Vagina (tissue), 2 donors: Measurements from ENCODE around the gene INTS15. TPM values are rescaled to one million over a fixed set of nuclear protein-coding genes. Genes with fewer than 3 reads are reported as not detected.

ENCODE experiments used
- DNase-seq, 2 donors: peaks; one replicate each; pipeline ENCODE4 v3.0.0-alpha.2; 2017; ENCODE audit errors: extremely low spot score in 2 of 2
- H3K27ac ChIP-seq: fragments of 200-600 bp; sonication (generic); one replicate; pipeline ENCODE4 v1.5.1; 2019
- H3K27me3 ChIP-seq: fragments of 200-600 bp; sonication (generic); one replicate; pipeline ENCODE4 v1.5.1; 2019
- H3K36me3 ChIP-seq, 2 donors: fragments of 200-600 bp; sonication (generic); one replicate each; pipeline ENCODE4 v1.5.1; 2017 to 2019
- H3K4me1 ChIP-seq: fragments of 200-600 bp; sonication (generic); one replicate; pipeline ENCODE4 v1.5.1; 2019
- H3K4me3 ChIP-seq, 2 donors: fragments of 200-600 bp; sonication (generic); 1 replicate in 1 of 2; 2 replicates in 1 of 2; pipeline ENCODE4 v1.5.1; 2016 to 2019
- H3K9me3 ChIP-seq: fragments of 200-600 bp; sonication (generic); one replicate; pipeline ENCODE4 v1.5.1; 2019
- POLR2A ChIP-seq, 2 donors: fragments of 450-650 bp; IDR thresholded peaks; one replicate each; pipeline ENCODE4 v1.6.1; 2017; ENCODE audit warnings: antibody characterized with exemption in 2 of 2, mild to moderate bottlenecking in 2 of 2, moderate library complexity in 2 of 2
- POLR2AphosphoS5 ChIP-seq, 2 donors: sonication (generic); formaldehyde crosslinking; IDR thresholded peaks; one replicate each; pipeline ENCODE4 v1.9.0; 2017; ENCODE audit warnings: antibody characterized with exemption in 2 of 2, mild to moderate bottlenecking in 2 of 2, low read depth in 1 of 2; ENCODE audit not compliant: insufficient read depth in 1 of 2
- intact Hi-C: fragments of 100-400 bp; cut with DNase I; formaldehyde crosslinking; loops from one replicate; pipeline ENCODE4 v1.15.1; 2023
- total RNA-seq: library from RNA; depleted of rRNA; stranded (reverse); fragments of >200 nt; gene quantifications from one replicate; pipeline ENCODE4 v1.2.3, GENCODE V29; 2016
- TF ChIP-seq, protein P1 (sequence below), 3 experiments: fragments of 450-650 bp in 2 of 3; fragments of 200-600 bp in 1 of 3; sonication (generic) in 1 of 3; IDR thresholded peaks; one replicate each; pipeline ENCODE4 v1.5.1; 2017 to 2019; ENCODE audit warnings: antibody characterized with exemption in 3 of 3, mild to moderate bottlenecking in 2 of 3, moderate library complexity in 2 of 3

INTS15 gene
- total RNA-seq, 1 donor from 2014 or later: 34.4 TPM

DNA sequence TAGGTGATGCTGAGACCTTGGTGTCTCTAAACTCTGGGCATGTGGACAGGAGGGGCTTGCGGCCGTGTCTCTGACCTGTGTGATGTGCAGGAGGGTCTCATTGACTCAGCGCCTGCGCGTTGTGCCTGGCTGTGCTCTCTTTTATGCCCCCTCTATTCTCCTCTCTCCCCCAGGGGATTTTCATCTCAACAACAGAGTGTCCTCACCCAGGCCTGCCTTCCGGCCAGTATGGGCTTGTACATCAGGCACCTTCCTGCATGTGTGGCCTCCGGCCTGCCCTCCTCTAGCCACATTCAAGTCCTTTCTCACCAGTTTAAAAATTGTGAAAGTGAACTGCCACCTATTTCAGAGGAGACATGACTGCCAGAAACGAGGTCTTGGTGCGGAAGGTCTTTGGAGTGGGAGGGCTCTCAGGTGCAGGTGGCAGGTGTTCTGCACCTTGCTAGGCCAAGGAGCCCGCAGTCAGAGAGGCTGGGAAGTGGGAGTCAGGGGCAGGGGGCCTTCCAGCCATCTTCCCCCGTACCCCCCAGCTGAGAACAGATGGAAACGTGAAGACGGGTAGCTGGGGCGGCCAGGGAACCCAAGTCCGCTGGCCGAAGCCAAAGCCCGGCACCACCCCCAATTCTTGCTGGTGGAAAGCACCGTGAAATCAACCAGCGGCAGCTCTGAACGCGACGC, 531 bp upstream of the INTS15 start:
- intact Hi-C loops: no loop called here
- DNase-seq: no peak
- peaks cover 23% of the 10 kb centered on the region for H3K4me1 ChIP-seq
- H3K27ac ChIP-seq: no peak overlapping the region
- peaks cover 0 to 48% of the 10 kb centered on the region in 2 donors for H3K36me3 ChIP-seq
- TF ChIP-seq, protein P1, sequence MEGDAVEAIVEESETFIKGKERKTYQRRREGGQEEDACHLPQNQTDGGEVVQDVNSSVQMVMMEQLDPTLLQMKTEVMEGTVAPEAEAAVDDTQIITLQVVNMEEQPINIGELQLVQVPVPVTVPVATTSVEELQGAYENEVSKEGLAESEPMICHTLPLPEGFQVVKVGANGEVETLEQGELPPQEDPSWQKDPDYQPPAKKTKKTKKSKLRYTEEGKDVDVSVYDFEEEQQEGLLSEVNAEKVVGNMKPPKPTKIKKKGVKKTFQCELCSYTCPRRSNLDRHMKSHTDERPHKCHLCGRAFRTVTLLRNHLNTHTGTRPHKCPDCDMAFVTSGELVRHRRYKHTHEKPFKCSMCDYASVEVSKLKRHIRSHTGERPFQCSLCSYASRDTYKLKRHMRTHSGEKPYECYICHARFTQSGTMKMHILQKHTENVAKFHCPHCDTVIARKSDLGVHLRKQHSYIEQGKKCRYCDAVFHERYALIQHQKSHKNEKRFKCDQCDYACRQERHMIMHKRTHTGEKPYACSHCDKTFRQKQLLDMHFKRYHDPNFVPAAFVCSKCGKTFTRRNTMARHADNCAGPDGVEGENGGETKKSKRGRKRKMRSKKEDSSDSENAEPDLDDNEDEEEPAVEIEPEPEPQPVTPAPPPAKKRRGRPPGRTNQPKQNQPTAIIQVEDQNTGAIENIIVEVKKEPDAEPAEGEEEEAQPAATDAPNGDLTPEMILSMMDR (IDR thresholded peaks at IDR 0.05): no peak
- TF ChIP-seq POLR2AphosphoS5 (IDR thresholded peaks at IDR 0.05; ENCODE audit: insufficient read depth in 1 of 2, low read depth in 1 of 2) (no peak), POLR2A (IDR thresholded peaks at IDR 0.05) (no peak)
- H3K9me3 ChIP-seq: no peaks in the 10 kb centered on the region
- no peaks in the 10 kb centered on the region for H3K27me3 ChIP-seq
- H3K4me3 ChIP-seq: peak overlapping the region; percentile 70 to 74

DNA sequence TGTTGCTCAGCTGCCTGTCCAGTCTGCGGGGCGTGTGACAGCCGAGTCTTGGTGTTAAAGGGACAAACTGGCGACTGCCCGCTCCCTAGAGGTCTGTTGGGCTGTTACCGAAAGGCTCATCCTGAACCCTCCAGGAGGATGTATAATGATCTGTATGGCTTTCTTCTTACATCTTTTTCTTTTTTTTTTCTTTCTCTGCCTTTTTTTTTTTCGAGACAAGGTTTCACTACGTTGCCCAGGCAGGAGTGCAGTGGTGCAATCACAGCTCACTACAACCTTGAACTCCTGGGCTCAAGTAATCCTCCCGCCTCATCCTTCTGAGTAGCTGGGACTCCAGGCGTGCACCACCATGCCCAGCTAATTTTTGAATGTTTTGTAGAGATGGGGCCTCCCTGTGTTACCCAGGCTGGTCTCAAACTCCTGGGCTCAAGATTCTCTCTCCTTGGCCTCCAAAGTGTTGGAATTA, 857 bp downstream of the INTS15 start:
- Histone ChIP-seq H3K27ac (peak overlapping the region; percentile 83), H3K9me3 (no peaks in the 10 kb centered on the region), H3K27me3 (no peaks in the 10 kb centered on the region), H3K4me1 (peaks cover 23% of the 10 kb centered on the region), H3K36me3 (peaks cover 0 to 47% of the 10 kb centered on the region in 2 donors), H3K4me3 (peak overlapping the region; percentile 70 to 74)
- intact Hi-C loops: no loop called here
- no peak for DNase-seq
- TF ChIP-seq, protein P1 (IDR thresholded peaks at IDR 0.05): no peak
- TF ChIP-seq POLR2AphosphoS5 (IDR thresholded peaks at IDR 0.05; ENCODE audit: insufficient read depth in 1 of 2, low read depth in 1 of 2): no peak
- TF ChIP-seq POLR2A (IDR thresholded peaks at IDR 0.05): no peak

DNA sequence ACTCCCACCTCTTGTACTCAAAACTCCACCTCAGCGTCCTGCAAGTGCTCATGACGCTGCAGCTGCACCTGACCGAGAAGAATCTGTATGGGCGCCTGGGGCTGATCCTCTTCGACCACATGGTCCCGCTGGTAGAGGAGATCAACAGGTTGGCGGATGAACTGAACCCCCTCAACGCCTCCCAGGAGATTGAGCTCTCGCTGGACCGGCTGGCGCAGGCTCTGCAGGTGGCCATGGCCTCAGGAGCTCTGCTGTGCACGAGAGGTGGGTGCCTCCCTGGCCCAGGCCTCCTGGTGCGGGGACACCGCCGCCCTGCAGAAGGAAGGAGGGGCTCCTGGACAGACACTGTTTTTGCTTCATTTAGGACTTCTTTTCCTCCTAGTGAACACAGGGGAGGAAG, 10.3 kb downstream of the INTS15 start:
- TF ChIP-seq, protein P1 (IDR thresholded peaks at IDR 0.05): no peak
- TF ChIP-seq POLR2A (IDR thresholded peaks at IDR 0.05) (no peak), POLR2AphosphoS5 (IDR thresholded peaks at IDR 0.05; ENCODE audit: insufficient read depth in 1 of 2, low read depth in 1 of 2) (no peak)
- H3K4me1 ChIP-seq: no peaks in the 10 kb centered on the region
- no peaks in the 10 kb centered on the region for H3K9me3 ChIP-seq
- intact Hi-C loops: no loop called here
- peaks cover 0 to 77% of the 10 kb centered on the region in 2 donors for H3K36me3 ChIP-seq
- no peak overlapping the region for H3K4me3 ChIP-seq
- H3K27me3 ChIP-seq: no peaks in the 10 kb centered on the region
- DNase-seq: no peak
- H3K27ac ChIP-seq: no peak overlapping the region

DNA sequence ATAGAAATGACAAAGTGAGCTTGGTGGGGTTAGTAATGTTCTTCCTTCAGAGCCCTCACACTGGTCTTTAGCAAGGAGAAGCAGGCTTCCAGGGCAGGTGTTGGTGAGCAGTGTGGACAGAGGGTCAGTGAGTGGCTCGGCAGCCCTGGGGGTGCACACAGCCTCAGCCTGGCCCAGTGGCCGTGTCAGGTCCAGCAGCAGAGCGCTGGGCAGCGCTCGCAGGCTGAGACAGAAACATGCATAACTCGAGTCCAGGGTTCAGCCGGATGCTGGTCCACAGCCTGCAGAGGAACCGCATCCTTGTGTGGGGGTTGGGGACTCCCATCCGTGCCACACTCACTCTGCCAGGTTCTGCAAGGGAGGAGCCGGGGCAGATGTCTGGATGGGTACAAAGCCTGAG, 14.6 kb downstream of the INTS15 start:
- H3K4me3 ChIP-seq: no peak overlapping the region
- no peaks in the 10 kb centered on the region for H3K9me3 ChIP-seq
- TF ChIP-seq, protein P1 (IDR thresholded peaks at IDR 0.05): no peak
- TF ChIP-seq POLR2A (IDR thresholded peaks at IDR 0.05): no peak
- TF ChIP-seq POLR2AphosphoS5 (IDR thresholded peaks at IDR 0.05; ENCODE audit: insufficient read depth in 1 of 2, low read depth in 1 of 2): no peak
- peaks cover 0 to 54% of the 10 kb centered on the region in 2 donors for H3K36me3 ChIP-seq
- no peak for DNase-seq
- H3K27me3 ChIP-seq: no peaks in the 10 kb centered on the region
- H3K27ac ChIP-seq: no peak overlapping the region
- intact Hi-C loops: no loop called here
- H3K4me1 ChIP-seq: no peaks in the 10 kb centered on the region

DNA sequence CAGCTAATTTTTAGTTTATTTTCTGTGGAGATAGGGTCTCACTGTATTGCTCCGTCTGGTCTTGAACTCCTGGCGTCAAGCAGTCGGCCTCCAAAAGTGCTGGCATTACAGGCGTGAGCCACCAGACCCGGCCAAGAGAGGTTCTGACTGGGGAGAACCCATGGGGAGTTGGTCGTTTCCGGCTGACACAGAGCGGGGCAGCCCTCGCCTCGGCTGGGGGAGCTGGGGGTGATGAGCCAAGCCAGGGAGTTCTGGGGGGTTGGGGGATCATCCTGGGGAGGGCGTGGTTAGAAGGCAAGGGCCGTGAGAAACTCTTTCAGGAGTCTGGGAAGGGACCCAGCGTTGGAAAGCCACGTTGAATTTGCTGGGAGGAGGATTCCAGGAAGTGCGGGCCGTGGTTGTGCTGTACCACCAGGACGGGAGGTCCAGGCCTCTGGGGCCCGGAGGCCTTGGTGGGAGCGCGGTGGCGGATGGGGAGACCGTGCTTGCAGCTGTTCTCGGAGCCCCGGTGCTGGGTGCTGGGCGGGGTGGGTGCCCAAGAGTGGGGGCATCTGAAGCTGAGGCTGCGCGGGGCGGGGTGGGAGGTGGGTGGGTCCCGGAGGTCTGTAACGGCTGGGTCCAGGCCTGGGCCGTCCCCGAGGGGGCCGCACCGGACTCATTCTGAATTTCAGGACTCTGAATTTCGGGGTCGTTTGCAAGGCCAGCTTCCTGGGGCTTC, 17.2 kb downstream of the INTS15 start:
- peaks cover 0 to 35% of the 10 kb centered on the region in 2 donors for H3K36me3 ChIP-seq
- no peaks in the 10 kb centered on the region for H3K4me1 ChIP-seq
- intact Hi-C loops: no loop called here
- DNase-seq: no peak
- no peaks in the 10 kb centered on the region for H3K9me3 ChIP-seq
- H3K27ac ChIP-seq: no peak overlapping the region
- H3K27me3 ChIP-seq: no peaks in the 10 kb centered on the region
- H3K4me3 ChIP-seq: no peak overlapping the region
- TF ChIP-seq, protein P1 (IDR thresholded peaks at IDR 0.05): no peak
- TF ChIP-seq POLR2AphosphoS5 (IDR thresholded peaks at IDR 0.05; ENCODE audit: insufficient read depth in 1 of 2, low read depth in 1 of 2) (no peak), POLR2A (IDR thresholded peaks at IDR 0.05) (no peak)
